ENCODE results near the gene ABI1.
A peak's percentile ranks its signal among the peaks of the same experiment; 100 is the strongest.

The ABI1 gene

DNA sequence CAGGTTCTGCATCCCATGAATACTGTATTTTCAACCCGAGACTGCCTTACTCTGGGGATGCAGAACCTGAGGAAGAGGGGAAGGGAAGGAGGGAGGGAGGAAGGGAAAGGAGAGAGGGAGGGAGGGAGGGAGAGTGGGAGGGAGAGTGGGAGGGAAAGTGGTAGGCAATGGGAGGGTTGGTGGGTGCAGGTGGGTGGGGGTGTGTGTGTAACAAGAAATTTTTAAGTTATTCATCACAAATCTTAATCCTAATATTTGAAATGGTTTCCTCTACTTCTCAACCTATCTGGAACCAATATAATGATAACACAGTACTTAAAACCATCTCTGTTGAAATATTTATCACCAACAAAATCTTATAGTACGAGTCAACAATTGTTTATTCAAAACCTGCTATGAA lies 95.2 kb downstream of the ABI1 start:
- no peak for DNase-seq

DNA sequence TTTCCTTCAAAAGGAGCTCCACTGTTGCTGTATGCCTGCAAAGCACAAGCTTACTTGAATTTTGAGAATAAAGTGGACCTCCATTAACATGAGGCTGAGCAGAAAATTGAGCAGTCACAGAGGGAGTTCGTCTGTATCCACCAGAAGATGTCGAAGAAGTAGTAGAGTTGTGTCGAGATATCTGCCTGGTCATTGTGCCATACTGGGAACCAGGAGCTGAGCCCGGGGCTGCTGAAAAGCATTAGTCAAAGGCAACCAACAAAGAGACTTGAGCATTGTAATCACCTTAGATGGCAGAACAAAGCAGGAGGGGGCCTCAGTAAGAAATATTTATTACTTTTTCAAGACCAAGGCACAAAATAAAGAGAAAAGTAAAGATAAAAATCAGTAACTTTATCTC lies 101.8 kb downstream of the ABI1 start:
- DNase-seq, result no peak

DNA sequence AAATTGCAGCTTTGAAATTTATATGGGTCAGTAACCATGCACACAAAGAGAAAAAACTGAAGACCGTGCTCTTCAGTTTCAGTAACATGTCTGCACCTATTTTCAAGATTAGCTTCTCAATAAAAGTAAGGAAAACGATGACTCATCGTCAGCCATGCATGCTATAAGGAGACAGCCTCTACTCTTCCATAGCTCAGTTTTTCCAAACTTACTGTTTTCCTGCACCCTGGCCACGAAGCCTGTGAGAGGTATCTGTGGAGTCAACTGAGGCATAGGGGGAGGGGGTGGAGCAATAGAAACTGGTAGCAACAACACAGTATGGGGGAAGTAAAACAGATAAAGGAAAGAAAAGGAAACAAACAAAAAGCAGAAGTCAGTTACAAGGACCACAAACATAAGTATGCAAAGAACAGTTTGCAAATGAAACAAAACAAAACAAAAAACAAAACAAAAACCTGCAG lies 105.3 kb downstream of the ABI1 start:
- no peak for DNase-seq

DNA sequence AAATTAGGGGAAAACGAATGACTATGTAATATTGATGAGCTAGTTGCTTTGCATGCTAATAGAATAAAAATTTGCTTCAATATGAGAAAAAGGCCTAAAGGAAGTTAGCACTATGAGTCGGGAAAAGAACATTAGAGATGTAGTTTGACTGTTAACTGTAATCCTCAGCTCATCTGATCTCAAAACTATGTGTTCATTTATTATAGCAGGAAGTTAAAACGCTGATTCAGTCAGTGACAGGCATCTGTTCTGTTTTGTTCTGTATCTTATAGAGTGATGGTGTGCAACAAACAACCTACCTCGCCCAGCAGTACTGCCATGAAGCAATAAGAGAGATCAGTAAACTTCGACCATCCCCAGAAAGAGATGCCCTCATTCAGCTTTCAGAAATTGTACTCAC lies 114.7 kb downstream of the ABI1 start:
- no peak for DNase-seq

DNA sequence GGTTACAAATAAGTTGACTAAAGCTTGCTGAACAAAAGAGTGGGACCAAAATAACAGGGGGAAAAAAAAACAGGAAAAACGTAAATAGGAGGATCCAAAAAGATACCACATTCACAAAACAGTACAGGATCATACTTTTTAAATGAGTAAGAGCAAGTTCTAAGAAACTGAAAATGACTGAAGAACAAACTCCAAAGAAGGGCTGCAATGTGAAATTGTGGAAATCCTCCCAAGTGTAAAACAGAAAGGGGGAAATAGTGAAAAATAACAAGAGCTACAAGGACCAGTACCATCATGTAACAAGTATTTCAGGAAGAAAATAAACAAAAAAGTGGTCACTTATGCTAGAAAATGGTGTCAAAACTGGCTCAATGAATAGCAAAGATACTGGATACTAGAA lies 116.9 kb downstream of the ABI1 start:
- no peak for DNase-seq

DNA sequence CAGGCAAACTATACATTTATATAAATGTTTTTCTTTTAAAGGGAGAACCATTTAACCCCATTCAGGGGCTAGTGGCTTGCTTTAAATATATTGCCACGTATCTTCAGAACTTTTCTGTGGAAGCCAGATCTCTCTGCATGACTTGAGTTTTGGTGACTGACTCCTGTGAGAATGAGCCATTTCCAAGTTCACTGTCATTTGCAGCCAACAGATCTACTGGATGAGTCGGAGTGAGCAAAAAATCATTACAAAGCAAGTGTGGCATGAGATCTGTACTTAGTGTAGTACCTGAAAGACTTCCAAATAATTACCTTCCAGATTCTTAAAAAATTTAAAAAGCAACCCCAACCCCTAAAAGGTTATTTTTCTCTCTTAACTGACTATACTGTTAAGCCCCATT lies 117.7 kb downstream of the ABI1 start:
- no peak for DNase-seq

DNA sequence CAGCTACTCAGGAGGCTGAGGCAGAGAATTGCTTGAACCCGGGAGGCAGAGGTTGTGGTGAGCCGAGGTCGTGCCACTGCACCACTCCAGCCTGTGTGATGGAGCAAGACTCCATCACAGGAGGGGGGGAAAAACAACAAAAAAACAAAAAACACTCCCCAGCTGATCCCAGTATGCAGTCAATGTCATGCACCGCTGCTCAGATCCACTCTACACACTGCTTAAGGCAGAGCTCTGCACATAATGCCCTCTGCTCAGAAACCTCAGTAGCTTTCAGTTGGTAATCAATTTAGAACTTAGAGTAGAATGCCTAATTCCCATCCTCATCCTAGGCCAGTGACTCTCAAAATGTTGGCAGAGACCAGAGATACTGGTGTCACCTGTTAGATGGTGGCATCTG lies 119.4 kb downstream of the ABI1 start:
- DNase-seq, result no peak

DNA sequence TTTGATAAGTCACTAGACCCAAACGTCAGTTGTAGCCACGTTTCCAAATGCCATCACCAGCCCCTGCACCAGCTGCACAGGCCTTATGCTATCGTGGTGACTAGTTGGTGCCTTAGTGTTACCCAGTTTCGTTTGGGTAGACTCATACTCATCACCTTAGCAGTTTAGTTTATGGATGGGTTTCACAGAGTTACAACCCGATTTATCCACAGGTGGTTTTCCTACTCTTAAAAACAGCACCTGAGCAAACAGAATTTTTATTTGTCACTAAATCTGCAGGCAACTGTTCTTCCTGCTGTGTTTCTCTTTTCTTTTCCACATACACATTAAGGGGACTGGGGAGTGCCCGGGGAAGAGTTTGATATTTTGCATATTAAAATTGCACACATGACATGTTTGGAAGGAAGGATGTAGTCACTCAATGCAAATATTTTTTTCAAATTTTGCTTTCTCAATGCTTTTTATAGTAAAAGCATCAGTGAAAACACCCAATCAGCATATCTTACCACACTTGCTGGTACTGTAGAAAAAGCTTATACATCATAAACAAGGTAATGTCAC lies 121.6 kb downstream of the ABI1 start:
- DNase-seq, result no peak

DNA sequence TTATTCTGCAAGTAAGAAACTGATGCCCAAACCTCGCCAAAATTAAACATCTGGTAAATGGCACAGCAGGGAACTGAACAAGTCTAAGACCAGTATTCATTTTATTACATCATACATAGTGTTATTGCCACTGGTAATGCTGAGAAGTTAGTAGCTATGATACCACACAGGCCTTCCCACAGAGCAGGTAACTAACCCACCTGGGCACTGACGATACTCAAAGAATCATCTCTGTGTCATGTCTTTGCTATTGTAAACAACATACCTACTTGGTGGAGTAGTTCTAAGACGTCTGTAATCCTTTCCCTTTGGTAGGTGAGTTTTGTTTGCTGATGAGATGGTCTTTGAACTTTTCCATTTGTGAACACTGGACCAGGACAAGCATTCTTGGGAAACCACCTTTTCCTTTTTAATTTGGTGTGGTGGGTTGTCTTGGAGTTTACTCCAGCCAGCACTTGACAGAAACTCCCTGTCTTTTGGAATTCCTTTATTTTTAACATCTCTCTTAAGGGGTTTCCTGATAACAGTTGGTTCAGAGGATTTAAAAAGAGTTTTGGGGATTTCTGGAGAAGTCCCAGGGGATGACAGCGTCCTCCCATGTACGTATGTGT lies 122.4 kb downstream of the ABI1 start:
- DNase-seq, result no peak

DNA sequence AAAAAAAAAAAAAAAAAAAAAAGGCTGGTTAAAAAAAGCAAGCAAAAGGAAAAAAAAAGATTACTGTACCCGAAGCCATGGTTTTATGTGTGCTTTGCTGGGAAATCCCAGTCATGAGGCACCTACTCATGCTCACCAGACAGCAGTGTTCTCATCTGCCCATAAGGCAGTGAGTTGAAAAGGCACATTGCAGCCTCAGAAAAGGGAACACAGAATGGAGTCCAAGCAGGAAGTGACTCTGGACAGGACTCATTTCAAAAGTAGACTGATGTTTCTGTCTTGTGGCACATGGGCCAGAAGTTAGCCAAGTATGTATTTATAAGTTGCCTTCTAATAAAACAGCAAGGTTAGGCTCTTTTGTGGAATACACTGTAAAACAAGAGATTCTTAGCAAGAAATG lies 123.0 kb downstream of the ABI1 start:
- DNase-seq, result peak; percentile 27 to 57

DNA sequence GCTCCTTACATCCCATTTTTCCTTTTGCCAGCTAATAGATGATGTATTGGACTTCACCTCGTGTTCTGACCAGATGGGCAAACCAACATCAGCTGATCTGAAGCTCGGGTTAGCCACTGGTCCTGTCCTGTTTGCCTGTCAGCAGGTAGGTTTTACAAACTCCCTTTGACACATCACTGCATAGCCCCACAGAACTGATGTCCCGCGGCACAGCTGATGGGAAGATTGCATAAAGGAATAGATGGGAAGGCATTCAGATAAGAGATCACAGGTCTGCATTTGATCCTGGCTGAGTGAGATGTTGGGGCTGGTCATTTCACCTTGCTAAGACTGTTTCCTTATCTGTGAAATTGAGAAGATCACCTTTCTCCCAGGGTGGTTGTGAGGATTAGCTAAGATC lies 125.3 kb downstream of the ABI1 start:
- DNase-seq, result no peak

DNA sequence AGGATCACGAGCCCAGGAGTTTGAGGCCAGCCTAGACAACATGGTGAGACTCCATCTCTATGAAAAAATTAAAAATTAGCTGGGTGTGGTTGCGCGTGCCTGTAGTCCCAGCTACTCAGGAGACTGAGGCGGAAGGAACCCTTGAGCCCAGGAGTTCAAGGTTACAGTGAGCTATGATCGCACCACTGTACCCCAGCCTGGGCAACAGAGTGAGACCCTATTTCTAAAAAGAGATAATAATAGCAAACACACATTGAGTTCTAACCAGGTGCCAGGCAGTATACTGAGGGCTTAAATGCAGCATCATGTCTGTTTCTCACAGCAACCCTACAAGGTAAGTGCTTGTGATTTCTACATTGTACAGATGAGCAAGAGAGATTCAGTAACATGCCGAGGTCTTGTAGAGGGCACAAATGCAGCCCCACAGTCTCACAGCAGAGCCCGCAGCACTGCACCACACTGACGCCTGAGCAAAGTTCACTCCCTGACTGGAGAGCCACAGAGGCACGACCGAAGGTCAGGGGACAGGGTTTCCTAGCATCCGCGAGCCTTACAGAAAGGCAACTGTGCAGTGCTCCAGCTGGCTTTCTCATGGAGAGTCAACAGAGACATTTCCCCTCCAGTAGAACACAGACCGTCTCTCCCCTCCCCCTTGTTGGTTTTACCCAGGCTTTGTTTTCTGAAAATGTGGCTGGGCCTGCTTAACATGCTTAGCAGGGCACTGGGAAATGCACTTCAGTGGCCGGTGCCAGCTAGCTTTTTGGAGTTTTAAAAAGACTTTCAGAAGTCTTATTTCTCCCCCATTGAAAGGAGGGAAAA lies 126.8 kb downstream of the ABI1 start:
- DNase-seq, result no peak

DNA sequence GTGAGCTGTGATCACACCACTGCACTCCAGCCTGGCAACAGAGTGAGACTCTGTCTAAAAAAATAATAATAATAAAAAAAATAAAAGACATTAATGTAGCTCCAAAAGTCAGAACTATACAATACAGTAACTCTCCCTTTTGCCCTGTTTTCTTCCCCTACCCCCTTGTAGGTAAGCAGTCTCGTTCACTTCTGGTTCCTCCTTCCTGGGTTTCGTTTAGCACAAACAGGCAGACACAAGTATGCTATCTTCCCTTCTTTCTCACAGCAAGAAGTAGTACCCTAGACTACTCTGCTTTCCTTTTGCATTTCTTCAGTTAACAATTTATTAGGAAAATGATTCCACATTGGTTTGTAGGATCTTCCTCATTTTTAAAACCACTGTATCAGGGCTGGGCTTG lies 130.2 kb downstream of the ABI1 start:
- no peak for DNase-seq

DNA sequence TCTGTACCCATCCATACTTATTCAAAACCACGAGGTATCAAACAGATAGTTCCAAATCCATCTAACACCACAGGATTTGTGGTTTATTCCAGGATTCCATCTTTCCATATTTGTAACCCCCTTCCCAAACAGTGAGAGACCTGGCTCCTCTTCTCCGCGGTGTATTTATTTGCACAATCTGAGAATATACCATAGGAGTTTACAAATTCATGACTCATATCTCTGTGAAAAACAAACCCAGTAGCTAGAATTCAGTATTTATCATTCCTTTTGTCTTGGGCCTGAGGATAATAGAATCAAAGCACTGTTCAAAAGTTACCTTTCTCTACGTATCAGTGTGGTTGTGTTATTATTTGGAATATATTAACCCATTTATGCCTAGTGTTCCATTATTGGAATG lies 131.4 kb downstream of the ABI1 start:
- DNase-seq, result no peak

DNA sequence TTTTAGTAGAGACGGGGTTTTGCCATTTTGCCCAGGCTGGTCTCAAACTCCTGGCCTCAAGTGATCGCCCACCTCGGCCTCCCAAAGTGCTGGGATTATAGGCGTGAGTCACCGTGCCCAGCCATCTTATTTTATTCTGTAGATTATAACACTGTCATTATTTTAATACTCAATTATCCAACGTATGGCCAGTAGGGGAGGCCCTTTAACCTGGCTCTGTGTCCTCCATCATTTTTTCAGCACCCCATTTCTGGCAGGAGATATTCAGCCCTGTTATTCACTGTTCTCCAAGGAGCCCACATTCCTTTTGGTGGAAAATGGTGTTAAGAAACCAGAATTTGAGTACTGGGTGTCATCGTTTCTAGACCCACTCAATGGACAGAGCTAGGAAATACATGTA lies 131.8 kb downstream of the ABI1 start:
- DNase-seq, result no peak

DNA sequence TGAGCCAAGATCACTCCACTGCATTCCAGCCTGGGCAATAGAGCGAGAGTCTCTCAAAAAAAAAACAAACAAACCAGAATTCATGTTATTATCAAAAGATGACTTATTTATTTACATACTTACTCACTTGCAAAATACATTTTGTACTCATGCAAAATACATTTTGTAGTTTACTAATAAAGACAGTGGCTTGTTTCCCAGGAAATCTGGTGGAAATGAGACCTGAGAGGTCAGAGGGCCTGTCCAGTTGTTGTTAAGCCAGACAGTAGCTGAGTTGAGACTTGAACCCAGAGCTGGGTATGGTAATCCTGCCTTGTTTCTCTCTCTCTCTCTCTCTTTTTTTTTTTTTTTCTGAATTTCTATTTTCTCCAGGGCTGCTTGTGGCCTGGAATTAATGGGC lies 133.8 kb downstream of the ABI1 start:
- no peak for DNase-seq

DNA sequence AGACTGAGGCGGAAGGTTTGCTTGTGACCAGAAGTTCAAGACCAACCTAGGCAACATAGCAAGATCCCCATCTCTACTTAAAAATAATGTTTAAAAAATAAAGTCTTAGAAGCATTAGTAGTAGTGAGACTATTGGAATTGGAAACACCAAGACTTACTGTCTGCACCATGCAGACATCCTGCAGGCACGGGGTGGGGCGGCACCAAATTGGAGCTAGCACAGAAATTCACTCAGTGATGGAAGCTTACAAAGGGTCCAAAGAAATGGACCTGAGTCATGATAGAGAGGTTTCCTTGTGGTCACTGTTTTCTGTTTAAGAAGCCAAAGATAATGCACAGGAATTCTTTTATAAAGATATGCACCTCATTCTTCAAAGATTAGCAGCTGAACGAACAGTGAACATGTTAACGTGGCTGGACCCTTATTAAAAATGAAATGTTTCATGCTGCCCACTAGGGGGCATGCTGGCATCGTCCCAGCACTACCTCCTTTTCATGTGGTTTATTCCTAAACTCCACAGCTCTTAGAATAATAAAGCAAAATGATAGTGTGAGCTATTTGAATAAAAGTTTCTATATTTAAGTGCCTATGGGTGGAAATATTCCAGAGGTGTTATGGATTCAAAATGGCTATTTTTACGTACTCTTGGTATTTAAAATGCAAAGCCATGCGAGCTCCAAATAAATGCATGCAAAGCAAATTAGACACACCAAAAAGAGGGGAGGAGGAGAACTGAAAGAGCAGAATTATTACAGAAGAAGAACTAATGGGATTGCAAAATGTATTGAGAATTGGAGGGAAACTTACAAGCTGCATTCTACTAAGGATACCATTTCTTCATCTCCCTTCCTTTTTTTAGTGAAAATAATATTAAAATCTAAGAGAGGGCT lies 134.7 kb downstream of the ABI1 start:
- peak; percentile 52 to 54 for DNase-seq

DNA sequence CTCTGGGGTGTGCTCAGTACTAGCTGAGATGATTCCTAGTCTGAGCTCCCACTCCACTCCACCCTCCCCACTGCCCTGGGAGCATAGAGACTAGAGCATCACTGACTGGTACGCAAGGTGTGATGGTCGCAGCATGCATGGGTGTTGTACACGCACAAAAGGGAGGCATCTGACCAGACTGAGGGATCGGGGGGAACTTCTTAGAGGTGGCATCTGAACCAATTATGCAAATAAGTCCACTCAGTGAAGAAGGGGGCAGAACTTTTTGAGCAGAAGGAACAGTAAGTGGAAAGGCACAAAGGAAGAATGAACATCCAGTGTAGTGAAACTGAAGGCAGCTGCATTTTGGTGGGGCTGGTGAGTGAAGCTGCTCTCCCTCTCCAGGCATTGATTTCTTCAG lies 137.7 kb downstream of the ABI1 start:
- DNase-seq, result no peak

DNA sequence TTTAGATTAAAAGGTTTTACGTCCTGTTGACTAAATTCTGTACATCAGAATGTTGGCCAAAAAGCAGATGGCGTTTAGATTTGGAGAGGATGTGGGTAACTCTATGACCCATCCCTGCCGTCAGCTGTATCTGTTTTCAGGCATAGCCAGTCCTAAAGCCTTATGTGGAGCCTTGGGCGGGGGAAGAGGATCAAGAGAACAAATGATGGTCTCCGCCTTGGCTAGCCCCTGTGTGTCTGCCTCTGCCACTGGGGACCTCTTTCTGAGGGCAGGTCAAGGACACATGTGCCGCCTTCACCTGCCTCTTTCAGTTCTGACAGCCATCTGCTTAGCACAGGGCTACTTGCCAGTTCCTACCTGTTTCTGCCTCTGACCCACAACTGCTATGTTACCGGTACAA lies 139.2 kb downstream of the ABI1 start:
- DNase-seq, result peak; percentile 31 to 59

DNA sequence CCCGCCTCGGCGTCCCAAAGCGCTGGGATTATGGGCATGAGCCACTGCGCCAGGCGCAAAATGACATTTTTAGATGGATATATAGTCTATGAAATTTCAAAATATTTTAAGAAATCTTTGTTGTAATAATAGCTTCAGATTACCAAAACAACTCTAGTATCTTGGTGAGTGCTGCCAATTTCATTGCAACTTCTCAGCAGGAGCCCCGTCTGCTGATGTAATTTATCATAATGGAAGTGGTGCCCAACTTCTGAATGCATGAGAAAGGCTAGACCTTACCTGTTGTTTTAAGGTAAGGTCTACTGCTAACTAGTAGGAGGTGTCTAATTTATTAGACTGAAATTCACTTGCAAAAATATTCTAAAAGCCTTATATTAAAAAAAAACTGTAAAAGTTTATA lies 143.3 kb downstream of the ABI1 start:
- DNase-seq, result no peak

DNA sequence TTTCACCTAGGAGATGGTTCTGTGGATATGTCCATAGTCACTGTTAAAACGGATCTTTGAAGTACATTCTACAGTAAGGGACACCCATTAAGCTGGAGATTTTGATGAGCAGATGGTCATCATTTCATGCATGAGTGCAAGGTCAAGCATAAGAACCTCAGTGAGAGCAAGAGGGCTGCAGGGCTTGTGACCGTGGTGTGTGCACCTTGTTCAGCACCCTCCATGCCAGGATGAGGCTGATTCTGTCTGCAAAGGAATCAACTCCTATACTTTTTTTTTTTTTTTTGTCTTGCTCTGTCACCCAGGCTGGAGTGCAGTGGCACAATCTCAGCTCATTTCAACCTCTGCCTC lies 145.6 kb downstream of the ABI1 start:
- DNase-seq, result no peak

DNA sequence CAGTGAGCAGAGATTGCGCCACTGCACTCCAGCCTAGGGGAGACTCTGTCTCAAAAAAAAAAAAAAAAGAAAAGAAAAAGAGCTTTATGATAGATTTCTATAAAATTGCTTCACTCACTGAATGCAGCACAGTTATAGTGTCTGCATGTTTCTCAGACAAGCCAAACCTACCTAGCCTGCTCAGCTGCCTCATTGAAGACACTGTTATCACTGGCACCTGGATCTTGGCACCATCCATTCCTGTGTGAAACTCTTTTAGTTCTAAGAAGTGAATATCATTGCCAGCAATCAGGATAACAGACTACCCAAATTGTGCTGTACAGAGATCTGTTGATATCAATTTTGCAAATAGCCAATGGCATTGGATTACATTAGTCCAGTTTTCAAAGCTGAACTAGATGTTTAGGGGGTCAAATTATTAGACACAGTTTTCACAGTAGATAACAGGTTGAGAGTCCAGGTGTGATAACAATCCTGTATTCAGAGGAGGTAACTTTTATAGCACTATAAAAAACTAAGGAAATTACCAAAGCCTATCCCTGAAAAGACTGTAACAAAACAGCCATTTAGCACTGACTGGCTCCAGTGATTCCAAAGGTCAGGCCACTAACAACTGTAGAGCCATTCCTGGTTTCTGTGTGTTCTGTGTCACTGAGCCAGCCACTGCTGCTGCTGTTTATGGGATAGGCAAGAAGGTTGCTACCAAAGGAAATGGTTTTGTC lies 146.2 kb downstream of the ABI1 start:
- DNase-seq, result no peak

DNA sequence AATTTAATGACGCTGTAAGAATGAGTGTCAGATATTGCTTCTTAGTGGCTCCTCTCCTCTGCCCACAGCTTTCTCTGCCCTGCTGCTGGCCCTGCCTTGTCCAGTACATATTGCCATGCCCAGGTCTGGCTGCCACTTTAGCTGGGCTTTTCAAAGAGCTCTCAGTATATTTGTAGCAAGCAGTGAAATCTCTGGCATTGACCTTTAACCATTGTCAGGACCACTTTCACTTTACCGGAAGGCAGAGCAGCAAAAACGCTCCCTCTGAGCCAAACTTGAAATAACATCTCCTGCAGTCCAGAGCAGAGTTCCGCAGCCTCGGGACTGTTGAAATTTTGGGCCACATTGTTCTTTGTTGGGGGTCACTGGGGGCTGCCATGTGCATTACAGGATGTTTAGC lies 149.4 kb downstream of the ABI1 start:
- DNase-seq, result no peak
